Adipose tissue (tissue), 3 donors: Measurements from ENCODE around the gene GPR3. TPM values are rescaled to one million over a fixed set of nuclear protein-coding genes. Genes with fewer than 3 reads are reported as not detected.
"Not testable (repeated sequence)": the region's sequence is repeated elsewhere in the genome, so short reads cannot be mapped to it uniquely, and the experiment has no call there.

ENCODE experiments used
- H3K27ac ChIP-seq: one replicate; pipeline ENCODE4 v1.5.1; 2013; ENCODE audit warnings: low read depth, low read length
- WGBS, 3 donors: extraction: QIAGEN DNeasy Blood & Tissue Kit; methylation state at CpG; one replicate each; pipeline ENCODE4 v1.1.7; 2013; 5-methylcytosine and 5-hydroxymethylcytosine counted together
- polyA plus RNA-seq, 3 donors: library from polyadenylated mRNA; stranded (reverse); fragments of 200-250 nt; gene quantifications; one replicate each; pipeline ENCODE4 v1.2.3, GENCODE V29; 2013
- donor health status: healthy with polysubstance abuse.
- donor health status: Bipolar disorder and iron deficiency.
- donor health status: healthy.

The GPR3 gene
- polyA plus RNA-seq, 3 donors = 0.43 to 1.2 (median 0.94) TPM

GRCh38 chr1:27372022-27372807, 20.2 kb upstream of the GPR3 start:
- WGBS, 3 donors = 85 to 89% (median 86%) methylated on average over 19 of the region's 19 CpGs
- H3K27ac ChIP-seq = no peak overlapping the region

- WGBS, 3 donors = 86 to 91% (median 90%) methylated on average over 11 of the region's 11 CpGs
- H3K27ac ChIP-seq = no peak overlapping the region
Observed at GRCh38 chr1:27372808-27373690, 19.4 kb upstream of the GPR3 start.

- WGBS, 3 donors = 67 to 84% (median 76%) methylated on average over 4 of the region's 4 CpGs
- no peak within 1 kb of the TSS for H3K27ac ChIP-seq
Observed at GRCh38 chr1:27374362-27375086, 17.9 kb upstream of the GPR3 start, which contains the start of gene FCN3. Gene FCN3, minus strand, starts transcription at chr1:27374824. Its CDS starts 6 bp downstream, at chr1:27374818.

DNA sequence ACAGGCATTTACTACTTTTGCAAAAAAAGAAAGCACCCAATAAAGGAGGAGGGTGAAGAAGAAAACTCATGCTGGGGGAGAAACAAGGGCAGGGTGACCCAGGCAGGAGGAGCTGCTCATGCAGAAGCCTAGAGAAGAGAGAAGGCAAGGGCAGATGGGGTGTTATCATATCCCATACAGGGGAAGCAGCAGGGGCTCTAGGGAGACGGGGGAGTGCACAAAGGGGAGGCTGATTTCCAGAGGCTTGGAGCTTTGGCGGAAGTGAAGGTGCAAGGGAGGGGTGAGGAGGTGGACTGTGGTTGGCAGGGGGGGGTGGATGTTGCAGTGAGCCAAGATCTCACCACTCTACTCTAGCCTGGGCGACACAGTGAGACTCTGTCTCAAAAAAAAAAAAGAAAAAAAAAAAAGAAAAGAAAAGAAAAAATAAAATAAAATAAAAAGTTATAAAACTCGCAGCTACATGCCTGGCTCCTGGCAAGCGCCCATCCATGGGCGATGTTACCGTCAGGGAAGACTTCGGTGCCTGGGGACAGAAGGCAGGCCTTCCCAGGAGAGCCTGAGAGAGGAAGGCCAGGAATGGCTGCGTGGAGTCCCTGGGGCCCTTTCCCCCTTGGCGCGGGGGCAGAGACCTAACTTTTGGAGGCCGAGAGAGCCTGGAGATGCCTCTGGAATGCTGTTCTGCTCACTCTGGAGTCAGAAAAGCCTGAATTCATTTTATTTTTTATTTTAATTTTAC, 14.5 kb upstream of the GPR3 start:
- no peak overlapping the region for H3K27ac ChIP-seq
- WGBS, 3 donors = 79 to 88% (median 83%) methylated on average over 10 to 12 of the region's 12 CpGs

GRCh38 chr1:27379564-27380122, 12.8 kb upstream of the GPR3 start:
- WGBS, 3 donors = 79 to 84% (median 82%) methylated on average over 11 of the region's 11 CpGs
- no peak overlapping the region for H3K27ac ChIP-seq

- WGBS, 3 donors = 82 to 91% (median 85%) methylated on average over 4 of the region's 4 CpGs
- no peak overlapping the region for H3K27ac ChIP-seq
Observed at GRCh38 chr1:27380224-27380623, 12.2 kb upstream of the GPR3 start.

DNA sequence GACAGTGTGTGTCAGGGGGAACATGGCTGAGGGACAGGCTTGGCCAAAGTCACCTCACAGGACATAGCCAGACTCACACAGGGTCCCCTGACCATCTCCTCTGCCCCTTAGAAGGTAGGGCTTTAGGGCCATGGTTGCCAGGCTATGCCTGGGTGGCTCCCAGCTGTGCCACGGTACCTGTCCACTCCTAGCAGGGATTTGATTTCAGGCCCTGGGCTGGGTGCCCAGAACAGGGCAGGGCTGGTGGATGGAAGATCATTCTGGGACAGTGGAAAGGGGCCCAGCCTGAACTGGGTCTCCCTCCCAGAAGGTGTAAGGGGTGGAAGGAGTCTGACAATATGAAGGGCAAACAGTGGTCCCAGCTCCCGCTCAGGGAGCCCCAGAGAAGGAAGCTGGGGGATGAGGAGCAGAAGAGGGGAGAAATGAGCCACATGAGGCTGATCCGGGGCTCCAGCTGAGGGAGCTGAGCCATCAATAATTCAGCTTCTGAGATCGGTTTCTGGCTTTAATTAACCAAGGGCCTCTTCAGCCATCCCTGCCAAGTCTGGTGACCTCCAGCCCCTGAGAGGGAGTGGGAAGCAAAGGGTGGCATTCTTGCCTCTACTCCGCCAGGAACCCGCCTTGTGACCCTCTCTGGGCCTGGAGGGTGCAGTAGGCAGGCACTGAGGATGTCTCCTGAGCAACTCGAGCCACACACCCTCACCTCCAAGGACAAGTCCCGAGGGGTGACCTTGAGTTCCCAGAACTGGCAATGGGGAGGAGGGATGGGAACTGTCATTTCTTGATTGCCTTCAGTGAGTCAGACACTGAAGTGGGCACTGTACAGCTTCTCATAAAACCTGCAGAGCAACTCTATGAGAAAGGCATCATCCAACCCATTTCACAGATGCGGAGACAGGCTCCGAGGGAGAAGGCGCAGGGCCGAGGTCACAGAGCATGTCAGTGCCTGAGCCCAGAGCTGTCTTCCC, 11.4 kb upstream of the GPR3 start:
- H3K27ac ChIP-seq = no peak overlapping the region
- WGBS, 3 donors = 74 to 83% (median 82%) methylated on average over 12 of the region's 12 CpGs

DNA sequence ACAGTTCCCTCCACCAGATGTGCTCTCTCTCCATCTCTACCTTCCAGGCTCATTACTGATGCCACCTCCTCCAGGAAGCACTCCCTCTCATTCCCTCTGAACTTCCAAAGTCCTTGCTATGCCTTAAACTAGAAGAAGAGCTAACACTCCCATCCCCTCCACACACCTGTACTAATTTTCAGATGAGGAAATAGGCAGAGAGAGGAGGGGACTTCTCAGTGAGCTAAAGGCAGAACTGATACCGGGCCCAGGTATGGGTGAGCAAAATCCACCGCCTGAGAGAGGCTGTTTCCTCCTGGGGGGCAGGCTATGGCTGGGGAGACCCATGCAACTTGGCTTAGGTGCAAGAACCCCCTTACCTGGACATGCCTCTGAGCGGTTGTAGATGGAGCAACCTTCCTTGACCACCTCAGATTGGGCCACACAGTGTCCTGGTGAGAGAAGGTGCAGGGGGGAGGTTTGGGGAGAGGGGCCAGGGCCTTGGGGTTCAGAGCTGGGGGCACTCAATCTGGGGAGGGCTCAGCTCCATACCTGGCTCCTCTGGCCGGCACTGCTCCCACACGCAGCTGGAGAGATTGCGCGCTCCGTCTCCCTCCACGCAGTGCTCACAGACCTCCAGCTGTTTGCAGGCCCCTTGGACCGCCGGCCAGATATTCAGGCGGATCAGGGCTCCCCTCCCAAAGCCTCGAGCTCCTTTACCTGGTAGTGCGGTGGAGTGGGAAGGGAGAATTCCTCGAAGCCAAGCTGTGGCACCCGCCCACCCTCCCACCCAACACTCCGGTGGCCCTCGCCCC, 10.3 kb upstream of the GPR3 start:
- 79 to 82% (median 80%) methylated on average over 16 to 18 of the region's 18 CpGs for WGBS, 3 donors
- no peak overlapping the region for H3K27ac ChIP-seq

DNA sequence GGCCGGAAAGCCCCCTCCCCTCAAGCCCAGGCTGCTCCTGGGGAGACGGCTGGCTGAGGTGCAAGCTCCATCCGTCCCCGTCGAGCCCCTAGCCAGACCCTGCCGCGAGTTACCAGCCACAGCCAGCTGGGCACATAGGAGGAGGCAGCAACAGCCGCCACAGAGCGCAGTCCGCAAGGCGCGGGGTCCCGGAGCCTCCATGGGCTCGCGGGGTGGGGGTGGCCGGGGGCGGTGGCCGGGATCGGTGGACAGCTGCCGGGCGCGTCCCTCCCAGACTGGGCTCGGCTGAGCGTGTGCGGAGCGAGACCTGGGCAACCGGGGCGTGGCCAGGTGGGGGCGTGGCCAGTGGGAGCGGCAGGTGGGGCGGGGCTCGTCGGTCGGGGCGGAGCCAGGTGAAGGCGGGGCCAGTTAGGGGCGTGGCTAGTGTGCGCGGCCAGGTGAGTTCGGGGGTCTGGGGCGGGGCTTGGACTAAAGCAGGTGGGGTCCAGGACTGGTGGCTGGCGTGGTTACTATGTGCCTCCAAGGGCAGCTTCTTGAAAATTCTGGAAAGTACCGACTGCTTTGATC, 9.3 kb upstream of the GPR3 start, which contains the start of gene CD164L2:
TSS of gene CD164L2 (minus strand) at position 295 of the 567 bp plus-strand sequence. CDS start at position 201, 94 bp downstream.
- 15 to 28% (median 20%) methylated on average over 30 to 43 of the region's 43 CpGs for WGBS, 3 donors
- no peak within 1 kb of the TSS for H3K27ac ChIP-seq

DNA sequence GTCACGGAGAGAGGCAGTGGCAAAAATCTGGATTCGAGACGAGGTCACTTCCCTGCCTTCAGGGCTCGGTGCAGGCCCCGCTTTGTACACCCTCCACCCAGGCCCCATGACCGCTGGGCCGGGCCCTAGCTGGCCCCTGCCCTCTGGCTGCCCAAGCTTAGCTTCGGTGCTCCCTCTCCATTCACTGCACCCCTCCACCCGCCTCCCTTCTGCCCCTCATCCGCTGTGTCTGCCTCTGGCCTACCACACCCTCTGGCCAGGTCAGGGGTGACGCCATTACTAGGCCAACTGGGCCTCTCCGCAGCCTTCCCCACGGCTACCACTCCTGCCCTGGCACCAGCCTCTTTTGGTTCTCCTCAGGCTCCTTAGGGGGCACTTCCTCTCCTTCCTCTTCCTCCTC, 8.8 kb upstream of the GPR3 start:
- no peak overlapping the region for H3K27ac ChIP-seq
- 84 to 91% (median 87%) methylated on average over 12 to 13 of the region's 13 CpGs for WGBS, 3 donors

DNA sequence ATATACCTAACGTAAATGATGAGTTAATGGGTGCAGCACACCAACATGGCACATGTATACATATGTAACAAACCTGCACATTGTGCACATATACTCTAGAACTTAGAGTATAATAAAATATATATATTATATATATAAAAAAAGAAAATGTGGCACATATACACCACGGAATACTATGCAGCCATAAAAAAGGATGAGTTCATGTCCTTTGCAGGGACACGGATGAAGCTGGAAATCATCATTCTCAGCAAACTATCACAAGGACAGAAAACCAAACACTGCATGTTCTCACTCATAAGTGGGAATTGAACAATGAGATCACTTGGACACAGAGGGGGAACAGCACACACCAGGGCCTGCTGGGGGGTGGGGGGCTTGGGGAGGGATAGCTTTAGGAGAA, 7.6 kb upstream of the GPR3 start:
- H3K27ac ChIP-seq = not testable (repeated sequence)
- 88 to 95% (median 90%) methylated on average over 3 of the region's 3 CpGs for WGBS, 3 donors

DNA sequence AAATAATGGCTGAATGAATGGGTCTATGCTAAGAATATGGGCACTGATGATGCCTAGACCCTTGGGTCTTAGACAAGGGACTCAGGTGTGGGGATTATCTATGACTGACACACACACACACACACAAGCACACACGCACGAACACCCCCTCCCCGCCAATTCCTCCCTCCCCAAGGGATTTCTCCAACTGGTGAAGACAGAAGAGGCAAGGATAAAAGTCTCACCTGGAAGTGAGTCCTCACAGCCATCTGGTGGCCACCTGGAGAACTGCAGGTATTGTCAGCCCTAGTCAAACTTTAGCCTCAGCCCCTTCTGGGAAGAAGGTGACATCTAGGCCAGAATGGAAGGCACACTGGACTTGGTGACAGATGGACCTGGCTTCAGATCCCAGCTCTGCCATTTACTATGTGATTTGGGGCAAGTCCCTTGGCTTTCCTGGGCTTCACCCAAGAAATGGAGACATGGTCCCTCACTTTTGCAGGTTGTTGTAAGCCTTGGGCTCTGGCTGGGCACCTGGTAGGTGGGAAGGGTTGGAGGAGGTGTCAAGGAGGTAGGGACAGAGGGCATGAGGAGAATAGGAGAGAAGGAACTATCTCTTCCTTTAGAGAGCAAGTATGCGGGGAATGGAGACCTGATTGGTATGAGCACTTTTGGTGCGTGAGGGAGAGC, 4.0 kb upstream of the GPR3 start:
- no peak overlapping the region for H3K27ac ChIP-seq
- 35 to 41% (median 41%) methylated on average over 5 of the region's 5 CpGs for WGBS, 3 donors

DNA sequence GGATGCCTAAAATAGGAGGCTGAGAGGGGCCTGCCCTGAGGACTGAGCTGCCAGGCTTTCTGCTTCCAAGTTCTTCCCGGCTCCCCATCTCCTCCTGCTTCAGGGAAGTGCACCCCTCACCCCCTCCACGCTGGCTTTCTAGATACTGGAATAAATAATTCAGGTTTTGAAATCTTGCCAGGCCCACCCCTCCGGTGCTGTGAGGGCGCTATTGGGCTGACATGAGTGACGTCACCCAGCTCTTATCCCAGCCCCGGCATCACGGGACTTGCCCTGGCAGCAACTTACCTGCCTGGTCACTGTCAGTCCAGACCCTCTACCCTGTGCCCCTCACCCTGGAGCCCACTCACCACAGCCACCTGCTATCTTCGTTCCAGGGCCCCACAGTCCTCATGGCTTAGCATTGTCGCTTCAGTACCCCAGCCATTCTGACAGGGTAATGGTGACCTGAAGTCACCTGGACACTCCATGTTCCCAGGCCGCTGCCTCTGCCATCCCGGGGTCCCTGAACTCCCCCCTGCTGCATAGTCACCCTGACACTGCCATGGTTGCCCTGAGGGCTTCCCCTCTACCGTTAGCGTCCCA, 819 bp upstream of the GPR3 start:
- 3 to 10% (median 7%) methylated on average over 13 of the region's 13 CpGs for WGBS, 3 donors
- no peak overlapping the region for H3K27ac ChIP-seq

DNA sequence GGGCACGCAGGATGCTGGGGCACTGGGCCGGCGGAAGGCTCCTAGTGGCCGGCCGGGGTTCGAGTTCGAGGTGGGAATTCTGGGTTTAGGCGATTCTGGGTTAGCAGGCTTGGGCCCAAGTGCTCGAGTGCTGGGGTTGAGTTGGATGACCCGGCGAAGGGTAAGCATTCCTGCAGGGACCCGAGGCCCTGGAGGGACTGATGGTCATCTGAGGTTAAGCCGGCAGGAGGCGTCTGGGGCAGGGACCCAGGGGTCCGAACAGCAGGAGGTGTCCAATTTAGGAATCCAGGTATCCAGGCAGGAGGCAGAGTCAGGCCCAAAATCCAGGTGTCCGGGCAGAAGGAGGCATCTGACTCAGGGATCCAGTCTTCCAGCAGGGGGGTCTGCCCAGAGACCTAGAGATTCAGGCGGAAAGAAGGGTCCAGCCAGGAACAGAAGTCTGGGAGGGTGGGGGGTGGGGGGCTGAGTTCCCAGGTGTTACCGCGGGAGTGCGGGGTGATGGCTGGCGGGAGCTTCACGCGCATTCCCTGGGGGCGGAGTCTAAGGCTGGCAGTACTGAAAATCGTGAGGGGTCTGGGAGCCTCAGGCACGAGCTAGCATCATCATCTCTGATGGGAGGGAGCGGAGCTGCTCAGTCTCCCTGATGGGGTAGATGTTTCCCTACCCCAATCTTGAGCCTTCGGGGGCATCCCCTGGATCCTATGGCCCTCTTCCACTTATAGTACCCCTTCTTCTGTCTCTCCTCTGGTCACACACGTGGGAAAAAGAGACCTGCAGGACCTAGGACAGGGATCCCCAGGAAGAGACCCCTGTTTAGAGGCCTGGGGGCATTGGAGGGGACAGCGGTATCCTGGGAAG, 585 bp downstream of the GPR3 start:
- 38 to 43% (median 41%) methylated on average over 27 to 30 of the region's 30 CpGs for WGBS, 3 donors
- H3K27ac ChIP-seq = no peak overlapping the region
